HepG2 (cell line): ENCODE measurements around the gene NINJ2. TPM values are rescaled to one million over a fixed set of nuclear protein-coding genes. Genes with fewer than 3 reads are reported as not detected.

Experiments used
- FIP1L1 ChIP-seq: fragments of 200-400 bp; formaldehyde crosslinking; IDR thresholded peaks from 2 replicates; pipeline ENCODE4 v1.6.1; 2018; ENCODE audit warnings: low read depth, mild to moderate bottlenecking, low read length, moderate library complexity, borderline replicate concordance; ENCODE audit not compliant: insufficient read depth
- FOXP1 ChIP-seq, 2 experiments: fragments of 450-650 bp in 1 of 2; IDR thresholded peaks; 2 replicates each; pipeline ENCODE4 v1.6.1; 2017 to 2018; ENCODE audit warnings: antibody characterized with exemption in 1 of 2
- GTF3A ChIP-seq: sonication (generic); formaldehyde crosslinking; conservative IDR thresholded peaks from 2 replicates; pipeline ENCODE4 v1.4.0; 2020; ENCODE audit warnings: mild to moderate bottlenecking, missing genetic modification reagents
- HNRNPLL ChIP-seq: fragments of 200-400 bp; formaldehyde crosslinking; IDR thresholded peaks from 2 replicates; pipeline ENCODE4 v1.6.1; 2017; ENCODE audit warnings: mild to moderate bottlenecking, low read depth, low read length; ENCODE audit not compliant: poor library complexity, severe bottlenecking
- IRF1 ChIP-seq: sonication (generic); formaldehyde crosslinking; IDR thresholded peaks from 2 replicates; pipeline ENCODE4 v1.4.0; 2020; ENCODE audit warnings: low read depth, mild to moderate bottlenecking, missing genetic modification reagents
- NKX3-1 ChIP-seq: sonication (generic); formaldehyde crosslinking; IDR thresholded peaks from 2 replicates; pipeline ENCODE4 v1.5.0; 2020; ENCODE audit warnings: missing genetic modification reagents
- NONO ChIP-seq, 2 experiments: fragments of 450-650 bp in 1 of 2; sonication (generic) in 1 of 2; formaldehyde crosslinking in 1 of 2; IDR thresholded peaks in 1 of 2; conservative IDR thresholded peaks in 1 of 2; 2 replicates each; pipeline versions ENCODE4 v1.6.1 to v1.8.0; 2017 to 2022; ENCODE audit warnings: mild to moderate bottlenecking in 1 of 2, missing genetic modification reagents in 1 of 2, moderate library complexity in 1 of 2
- PAX8 ChIP-seq: sonication (generic); formaldehyde crosslinking; IDR thresholded peaks from 2 replicates; pipeline ENCODE4 v1.8.0; 2022; ENCODE audit warnings: mild to moderate bottlenecking, missing genetic modification reagents, borderline replicate concordance
- SMARCE1 ChIP-seq: fragments of 450-650 bp; IDR thresholded peaks from 2 replicates; pipeline ENCODE4 v1.6.1; 2017; ENCODE audit warnings: borderline replicate concordance
- SOX13 ChIP-seq, 3 experiments: fragments of 450-650 bp in 1 of 3; sonication (generic) in 1 of 3; formaldehyde crosslinking in 1 of 3; IDR thresholded peaks in 2 of 3; conservative IDR thresholded peaks in 1 of 3; 2 replicates each; pipeline versions ENCODE4 v1.5.0 to v1.6.1; 2016 to 2020; ENCODE audit warnings: antibody characterized with exemption in 1 of 3, mild to moderate bottlenecking in 1 of 3, missing compliant biosample characterization in 1 of 3, missing genetic modification reagents in 1 of 3, moderate library complexity in 1 of 3
- TBX2 ChIP-seq: sonication (generic); formaldehyde crosslinking; IDR thresholded peaks from 2 replicates; pipeline ENCODE4 v1.5.0; 2020; ENCODE audit warnings: missing genetic modification reagents, mild to moderate bottlenecking, borderline replicate concordance
- ZNF317 ChIP-seq: sonication (generic); formaldehyde crosslinking; IDR thresholded peaks from 2 replicates; pipeline ENCODE4 v1.5.0; 2020; ENCODE audit warnings: mild to moderate bottlenecking, missing genetic modification reagents
- ZNF75D ChIP-seq: sonication (generic); formaldehyde crosslinking; IDR thresholded peaks from 2 replicates; pipeline ENCODE4 v1.8.1; 2023; ENCODE audit warnings: missing genetic modification reagents, mild to moderate bottlenecking, borderline replicate concordance
- ZUFSP ChIP-seq: sonication (generic); formaldehyde crosslinking; IDR thresholded peaks from 2 replicates; pipeline ENCODE4 v1.9.0; 2021; ENCODE audit warnings: missing genetic modification reagents, mild to moderate bottlenecking, borderline replicate concordance
- polyA plus RNA-seq, 8 experiments: library from polyadenylated mRNA; depleted of rRNA in 3 of 8; stranded (reverse) in 7 of 8; unstranded in 1 of 8; fragments of >200 nt; fragmentation: Illumina TruSeq in 4 of 8; extraction: Trizol in 4 of 8; gene quantifications; 2 replicates each; pipeline versions ENCODE4 v1.2.1 to v1.2.3, GENCODE V29; 2011 to 2016; ENCODE audit warnings: low read depth in 4 of 8, missing spikeins in 1 of 8, mixed read lengths in 1 of 8; ENCODE audit not compliant: insufficient read depth in 1 of 8
- total RNA-seq, 5 experiments: library from RNA; depleted of rRNA; stranded (reverse); fragments of >200 nt; fragmentation: Illumina TruSeq; extraction: Trizol; gene quantifications; 2 replicates each; pipeline ENCODE4 v1.2.3, GENCODE V29; 2016; ENCODE audit warnings: low read depth in 1 of 5

Gene NINJ2
- total and polyA plus RNA-seq, 2 of the 13 experiments (the other 11 are each of a cell fraction or from before 2014, with no cell fraction given): 0.62 to 3.8 TPM

- TF ChIP-seq ZUFSP (CRISPR knock-in tag) (no peak), FIP1L1 (no peak), GTF3A (CRISPR knock-in tag) (0 out of 2 replicates have a peak, but pooled peaks have one; percentile 16), HNRNPLL (peak; percentile 28), TBX2 (CRISPR knock-in tag) (peak; percentile 25; the same call in 1 of the 2 replicates), SOX13 (IDR thresholded peaks at IDR 0.05) (no peak), SOX13 (CRISPR knock-in tag; conservative IDR thresholded peaks at IDR 0.05 in 1 of 2, IDR thresholded peaks at IDR 0.05 in 1 of 2) (peak in 1 of 2 experiments; percentile 88; a peak in 2 of 4 replicates), ZNF317 (CRISPR knock-in tag) (peak; percentile 36; the same call in 1 of the 2 replicates), NKX3-1 (CRISPR knock-in tag) (no peak), ZNF75D (CRISPR knock-in tag) (peak; percentile 77; the same call in 1 of the 2 replicates), SMARCE1 (no peak), FOXP1 (IDR thresholded peaks at IDR 0.05) (no peak), FOXP1 (CRISPR knock-in tag; IDR thresholded peaks at IDR 0.05) (peak; percentile 64), PAX8 (CRISPR knock-in tag) (no peak), IRF1 (no peak), NONO (IDR thresholded peaks at IDR 0.05) (no peak), NONO (CRISPR knock-in tag; conservative IDR thresholded peaks at IDR 0.05) (peak; percentile 64; the same call in 1 of the 2 replicates)
Measured at GRCh38 chr12:570921-571794, 92.1 kb downstream of the NINJ2 start (continued).
